Spinal cord (tissue), 10 donors: ENCODE results near the gene IL1RAPL2. TPM values are rescaled to one million over a fixed set of nuclear protein-coding genes. Genes with fewer than 3 reads are reported as not detected.
A peak's percentile ranks its signal among the peaks of the same experiment; 100 is the strongest.

ENCODE experiments used
- DNase-seq, 6 donors: peaks; one replicate each; pipeline versions ENCODE4 v3.0.0 to v3.0.0-alpha.2; 2013 to 2015; ENCODE audit warnings: low spot score in 6 of 6, low read depth in 4 of 6
- H3K27ac ChIP-seq: one replicate; pipeline ENCODE4 v1.5.1; 2013; ENCODE audit warnings: low read depth, low read length, control low read depth
- H3K27me3 ChIP-seq: one replicate; pipeline ENCODE4 v1.6.1; 2013; ENCODE audit warnings: low read length; ENCODE audit not compliant: control insufficient read depth, insufficient read depth
- H3K36me3 ChIP-seq: one replicate; pipeline ENCODE4 v1.6.1; 2013; ENCODE audit warnings: low read length; ENCODE audit not compliant: control insufficient read depth, insufficient read depth
- H3K4me1 ChIP-seq: one replicate; pipeline ENCODE4 v1.6.1; 2013; ENCODE audit warnings: low read length; ENCODE audit not compliant: control insufficient read depth, insufficient read depth
- H3K4me3 ChIP-seq: one replicate; pipeline ENCODE4 v1.5.1; 2013; ENCODE audit warnings: low read depth, low read length, control low read depth
- H3K9me3 ChIP-seq: one replicate; pipeline ENCODE4 v1.6.1; 2013; ENCODE audit warnings: low read length; ENCODE audit not compliant: control insufficient read depth, insufficient read depth
- WGBS: methylation state at CpG from one replicate; pipeline ENCODE4 v1.1.5; 2013; ENCODE audit warnings: missing lambda C conversion rate; ENCODE audit not compliant: insufficient coverage; 5-methylcytosine and 5-hydroxymethylcytosine counted together
- polyA plus RNA-seq, 2 donors: library from polyadenylated mRNA; unstranded; fragments of 120-200 nt; gene quantifications; one replicate each; pipeline ENCODE4 v1.2.1, GENCODE V29; 2013; ENCODE audit not compliant: insufficient read length in 2 of 2
- total RNA-seq, 2 donors: library from RNA; depleted of rRNA in 1 of 2; stranded (reverse); fragments of 120-200 nt in 1 of 2; fragments of >200 nt in 1 of 2; gene quantifications; one replicate each; pipeline versions ENCODE4 v1.2.3 to v1.2.4, GENCODE V29; 2013 to 2014
- donor health status: healthy.

Gene IL1RAPL2
- total and polyA plus RNA-seq, 4 donors = 0.90 to 3.0 (median 1.3) TPM

- H3K36me3 ChIP-seq = no peaks in the 10 kb centered on the region
- no peak overlapping the region for H3K4me3 ChIP-seq
- WGBS = 71% methylated on average over 7 of the region's 8 CpGs
- no peak for DNase-seq
- H3K27me3 ChIP-seq = peaks cover 6% of the 10 kb centered on the region
- H3K9me3 ChIP-seq = no peaks in the 10 kb centered on the region
- no peak overlapping the region for H3K27ac ChIP-seq
- no peaks in the 10 kb centered on the region for H3K4me1 ChIP-seq
Measured at GRCh38 chrX:105260291-105261043, 694.5 kb downstream of the IL1RAPL2 start.

- 70% methylated on average over 2 of the region's 2 CpGs for WGBS
- H3K4me3 ChIP-seq = no peak overlapping the region
- no peaks in the 10 kb centered on the region for H3K4me1 ChIP-seq
- no peak for DNase-seq
- peaks cover 6% of the 10 kb centered on the region for H3K27me3 ChIP-seq
- H3K36me3 ChIP-seq = no peaks in the 10 kb centered on the region
- no peaks in the 10 kb centered on the region for H3K9me3 ChIP-seq
- H3K27ac ChIP-seq = no peak overlapping the region
Measured at GRCh38 chrX:105263171-105263570, 697.2 kb downstream of the IL1RAPL2 start.

GRCh38 chrX:105263801-105264200 lies 697.8 kb downstream of the IL1RAPL2 start:
- no peak overlapping the region for H3K27ac ChIP-seq
- WGBS = 78% methylated on average over 1 of the region's 1 CpG
- H3K4me1 ChIP-seq = no peaks in the 10 kb centered on the region
- no peak overlapping the region for H3K4me3 ChIP-seq
- DNase-seq = no peak
- H3K9me3 ChIP-seq = no peaks in the 10 kb centered on the region
- peaks cover 6% of the 10 kb centered on the region for H3K27me3 ChIP-seq
- H3K36me3 ChIP-seq = no peaks in the 10 kb centered on the region

GRCh38 chrX:105265093-105265492 lies 699.1 kb downstream of the IL1RAPL2 start:
- Histone ChIP-seq H3K4me3 (no peak overlapping the region), H3K36me3 (no peaks in the 10 kb centered on the region), H3K27me3 (peaks cover 6% of the 10 kb centered on the region), H3K27ac (no peak overlapping the region), H3K9me3 (no peaks in the 10 kb centered on the region), H3K4me1 (no peaks in the 10 kb centered on the region)
- DNase-seq = peak in 2 of 6 donors; percentile 2 to 74
- no CpG with 5 or more reads among the region's 3 CpGs for WGBS

GRCh38 chrX:105266456-105266855 lies 700.5 kb downstream of the IL1RAPL2 start:
- Histone ChIP-seq H3K4me1 (no peaks in the 10 kb centered on the region), H3K4me3 (no peak overlapping the region), H3K27ac (no peak overlapping the region), H3K36me3 (no peaks in the 10 kb centered on the region), H3K9me3 (no peaks in the 10 kb centered on the region), H3K27me3 (no peaks in the 10 kb centered on the region)
- no CpG with 5 or more reads among the region's 1 CpG for WGBS
- DNase-seq = no peak

GRCh38 chrX:105267167-105267566 lies 701.2 kb downstream of the IL1RAPL2 start:
- no peaks in the 10 kb centered on the region for H3K36me3 ChIP-seq
- H3K27ac ChIP-seq = no peak overlapping the region
- 91% methylated on average over 1 of the region's 2 CpGs for WGBS
- no peaks in the 10 kb centered on the region for H3K27me3 ChIP-seq
- no peaks in the 10 kb centered on the region for H3K4me1 ChIP-seq
- DNase-seq = no peak
- H3K4me3 ChIP-seq = no peak overlapping the region
- no peaks in the 10 kb centered on the region for H3K9me3 ChIP-seq

GRCh38 chrX:105269386-105269785 lies 703.4 kb downstream of the IL1RAPL2 start:
- Histone ChIP-seq H3K27ac (no peak overlapping the region), H3K4me1 (no peaks in the 10 kb centered on the region), H3K4me3 (no peak overlapping the region), H3K27me3 (no peaks in the 10 kb centered on the region), H3K36me3 (no peaks in the 10 kb centered on the region), H3K9me3 (no peaks in the 10 kb centered on the region)
- no peak for DNase-seq
- no CpG with 5 or more reads among the region's 2 CpGs for WGBS

GRCh38 chrX:105273326-105273725 lies 707.3 kb downstream of the IL1RAPL2 start:
- Histone ChIP-seq H3K27ac (no peak overlapping the region), H3K27me3 (peaks cover 3% of the 10 kb centered on the region), H3K4me3 (no peak overlapping the region), H3K36me3 (no peaks in the 10 kb centered on the region), H3K9me3 (no peaks in the 10 kb centered on the region), H3K4me1 (no peaks in the 10 kb centered on the region)
- no peak for DNase-seq
- WGBS = 75% methylated on average over 1 of the region's 1 CpG

GRCh38 chrX:105274091-105274490 lies 708.1 kb downstream of the IL1RAPL2 start:
- Histone ChIP-seq H3K27me3 (peaks cover 4% of the 10 kb centered on the region), H3K4me3 (no peak overlapping the region), H3K9me3 (no peaks in the 10 kb centered on the region), H3K36me3 (no peaks in the 10 kb centered on the region), H3K4me1 (no peaks in the 10 kb centered on the region), H3K27ac (no peak overlapping the region)
- peak in 1 of 6 donors; percentile 62 for DNase-seq
- 80% methylated on average over 1 of the region's 2 CpGs for WGBS

- no peak overlapping the region for H3K27ac ChIP-seq
- DNase-seq = no peak
- no peak overlapping the region for H3K4me3 ChIP-seq
- WGBS = no CpG with 5 or more reads among the region's 1 CpG
- no peaks in the 10 kb centered on the region for H3K36me3 ChIP-seq
- no peaks in the 10 kb centered on the region for H3K9me3 ChIP-seq
- H3K4me1 ChIP-seq = no peaks in the 10 kb centered on the region
- peaks cover 4% of the 10 kb centered on the region for H3K27me3 ChIP-seq
Measured at GRCh38 chrX:105277132-105277531, 711.1 kb downstream of the IL1RAPL2 start.
